Measurements from ENCODE around the gene ATP2C1. TPM values are rescaled to one million over a fixed set of nuclear protein-coding genes. Genes with fewer than 3 reads are reported as not detected.

The ATP2C1 gene
- total RNA-seq, 1 donor from 2014 or later = 161 TPM

- no peak overlapping the region for H3K4me2 ChIP-seq
- TF ChIP-seq CTCF (IDR thresholded peaks at IDR 0.05) (no peak), EZH2 (IDR thresholded peaks at IDR 0.05) (no peak), EZH2phosphoT487 (IDR thresholded peaks at IDR 0.05) (no peak)
- no peaks in the 10 kb centered on the region for H3K27me3 ChIP-seq
- no peaks in the 10 kb centered on the region for H3K4me1 Mint-ChIP-seq
- no peak overlapping the region for H3K9ac ChIP-seq
- H3K4me3 Mint-ChIP-seq = no peak overlapping the region
- no peaks in the 10 kb centered on the region for H3K36me3 Mint-ChIP-seq
- H3K27ac ChIP-seq = no peak overlapping the region
- DNase-seq (ENCODE audit: low spot score) = no peak
- H3K9me3 ChIP-seq (ENCODE audit: low read depth) = no peaks in the 10 kb centered on the region
- H3K4me1 ChIP-seq = peaks cover 4% of the 10 kb centered on the region
- H4K20me1 ChIP-seq (ENCODE audit: low read depth) = no peaks in the 10 kb centered on the region
- H3K36me3 ChIP-seq = no peaks in the 10 kb centered on the region
- peaks cover 2% of the 10 kb centered on the region for H3K9me3 Mint-ChIP-seq
- H3K79me2 ChIP-seq (ENCODE audit: low read depth) = no peaks in the 10 kb centered on the region
- H3K4me3 ChIP-seq = no peak overlapping the region
- no peaks in the 10 kb centered on the region for H3F3A ChIP-seq (ENCODE audit: low read depth)
- no peak overlapping the region for H2AFZ ChIP-seq (replicated peaks)
- no peak overlapping the region for H3K27ac Mint-ChIP-seq
- H3K27me3 Mint-ChIP-seq (ENCODE audit: insufficient read depth, low read depth) = no peaks in the 10 kb centered on the region
Measured at GRCh38 chr3:130870423-130870822, 23.5 kb upstream of the ATP2C1 start.

- no peak overlapping the region for H2AFZ ChIP-seq (replicated peaks)
- H3K4me2 ChIP-seq = no peak overlapping the region
- TF ChIP-seq EZH2 (IDR thresholded peaks at IDR 0.05) (no peak), EZH2phosphoT487 (IDR thresholded peaks at IDR 0.05) (no peak), CTCF (IDR thresholded peaks at IDR 0.05) (no peak)
- H3K4me1 ChIP-seq = no peaks in the 10 kb centered on the region
- H3K4me1 Mint-ChIP-seq = no peaks in the 10 kb centered on the region
- H3K36me3 ChIP-seq = no peaks in the 10 kb centered on the region
- no peaks in the 10 kb centered on the region for H3F3A ChIP-seq (ENCODE audit: low read depth)
- no peak overlapping the region for H3K9ac ChIP-seq
- no peak overlapping the region for H3K27ac Mint-ChIP-seq
- H3K27me3 ChIP-seq = no peaks in the 10 kb centered on the region
- no peak overlapping the region for H3K4me3 Mint-ChIP-seq
- H3K36me3 Mint-ChIP-seq = no peaks in the 10 kb centered on the region
- H4K20me1 ChIP-seq (ENCODE audit: low read depth) = no peaks in the 10 kb centered on the region
- peaks cover 4% of the 10 kb centered on the region for H3K27me3 Mint-ChIP-seq (ENCODE audit: insufficient read depth, low read depth)
- H3K9me3 ChIP-seq (ENCODE audit: low read depth) = no peaks in the 10 kb centered on the region
- no peaks in the 10 kb centered on the region for H3K79me2 ChIP-seq (ENCODE audit: low read depth)
- no peak overlapping the region for H3K4me3 ChIP-seq
- DNase-seq (ENCODE audit: low spot score) = no peak
- peaks cover 17% of the 10 kb centered on the region for H3K9me3 Mint-ChIP-seq
- H3K27ac ChIP-seq = no peak overlapping the region
Measured at GRCh38 chr3:130876594-130876993, 17.3 kb upstream of the ATP2C1 start.

- no peaks in the 10 kb centered on the region for H3K4me1 Mint-ChIP-seq
- Histone ChIP-seq H3K27me3 (no peaks in the 10 kb centered on the region), H2AFZ (replicated peaks) (no peak overlapping the region), H3K79me2 (ENCODE audit: low read depth) (no peaks in the 10 kb centered on the region), H3K4me1 (no peaks in the 10 kb centered on the region), H3K4me3 (no peak overlapping the region), H3F3A (ENCODE audit: low read depth) (no peaks in the 10 kb centered on the region), H3K9me3 (ENCODE audit: low read depth) (no peaks in the 10 kb centered on the region), H3K27ac (no peak overlapping the region), H3K4me2 (no peak overlapping the region), H3K36me3 (no peaks in the 10 kb centered on the region), H4K20me1 (ENCODE audit: low read depth) (no peaks in the 10 kb centered on the region), H3K9ac (no peak overlapping the region)
- peaks cover 26% of the 10 kb centered on the region for H3K9me3 Mint-ChIP-seq
- no peaks in the 10 kb centered on the region for H3K36me3 Mint-ChIP-seq
- no peak overlapping the region for H3K4me3 Mint-ChIP-seq
- DNase-seq (ENCODE audit: low spot score) = no peak
- H3K27me3 Mint-ChIP-seq (ENCODE audit: insufficient read depth, low read depth) = peaks cover 4% of the 10 kb centered on the region
- TF ChIP-seq EZH2 (IDR thresholded peaks at IDR 0.05) = no peak
- no peak for TF ChIP-seq EZH2phosphoT487 (IDR thresholded peaks at IDR 0.05)
- TF ChIP-seq CTCF (IDR thresholded peaks at IDR 0.05) = no peak
- no peak overlapping the region for H3K27ac Mint-ChIP-seq
Measured at GRCh38 chr3:130878464-130878863, 15.4 kb upstream of the ATP2C1 start.
